ENCODE results near the gene MMP2.

Gene MMP2

GRCh38 chr16:55495616-55496289, 16.8 kb downstream of the MMP2 start:
- no peak for FAIRE-seq

GRCh38 chr16:55496509-55497145, 17.6 kb downstream of the MMP2 start:
- no peak for FAIRE-seq

- FAIRE-seq, result no peak
Measured at GRCh38 chr16:55497558-55497957, 18.6 kb downstream of the MMP2 start.

DNA sequence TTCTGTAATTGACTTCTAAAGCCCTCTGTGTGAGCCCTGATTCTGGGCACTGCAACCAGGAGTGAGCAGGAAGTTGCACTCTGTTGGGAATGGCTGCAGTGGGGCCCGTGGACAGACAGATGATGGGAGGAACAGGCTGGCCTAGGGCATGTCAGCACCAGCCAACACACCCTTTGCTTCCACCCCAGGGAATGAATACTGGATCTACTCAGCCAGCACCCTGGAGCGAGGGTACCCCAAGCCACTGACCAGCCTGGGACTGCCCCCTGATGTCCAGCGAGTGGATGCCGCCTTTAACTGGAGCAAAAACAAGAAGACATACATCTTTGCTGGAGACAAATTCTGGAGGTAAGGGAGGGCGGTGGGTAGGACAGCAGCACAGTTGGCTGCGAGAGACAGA, 19.1 kb downstream of the MMP2 start:
- FAIRE-seq, result no peak

- no peak for FAIRE-seq
Measured at GRCh38 chr16:55499281-55499680, 20.3 kb downstream of the MMP2 start.

- FAIRE-seq, result no peak
Measured at GRCh38 chr16:55499951-55500529, 21.0 kb downstream of the MMP2 start.

- no peak for FAIRE-seq
Measured at GRCh38 chr16:55500530-55501011, 21.6 kb downstream of the MMP2 start.

- FAIRE-seq, result no peak
Measured at GRCh38 chr16:55501549-55502322, 22.7 kb downstream of the MMP2 start.

GRCh38 chr16:55502801-55503366, 23.9 kb downstream of the MMP2 start:
- no peak for FAIRE-seq

DNA sequence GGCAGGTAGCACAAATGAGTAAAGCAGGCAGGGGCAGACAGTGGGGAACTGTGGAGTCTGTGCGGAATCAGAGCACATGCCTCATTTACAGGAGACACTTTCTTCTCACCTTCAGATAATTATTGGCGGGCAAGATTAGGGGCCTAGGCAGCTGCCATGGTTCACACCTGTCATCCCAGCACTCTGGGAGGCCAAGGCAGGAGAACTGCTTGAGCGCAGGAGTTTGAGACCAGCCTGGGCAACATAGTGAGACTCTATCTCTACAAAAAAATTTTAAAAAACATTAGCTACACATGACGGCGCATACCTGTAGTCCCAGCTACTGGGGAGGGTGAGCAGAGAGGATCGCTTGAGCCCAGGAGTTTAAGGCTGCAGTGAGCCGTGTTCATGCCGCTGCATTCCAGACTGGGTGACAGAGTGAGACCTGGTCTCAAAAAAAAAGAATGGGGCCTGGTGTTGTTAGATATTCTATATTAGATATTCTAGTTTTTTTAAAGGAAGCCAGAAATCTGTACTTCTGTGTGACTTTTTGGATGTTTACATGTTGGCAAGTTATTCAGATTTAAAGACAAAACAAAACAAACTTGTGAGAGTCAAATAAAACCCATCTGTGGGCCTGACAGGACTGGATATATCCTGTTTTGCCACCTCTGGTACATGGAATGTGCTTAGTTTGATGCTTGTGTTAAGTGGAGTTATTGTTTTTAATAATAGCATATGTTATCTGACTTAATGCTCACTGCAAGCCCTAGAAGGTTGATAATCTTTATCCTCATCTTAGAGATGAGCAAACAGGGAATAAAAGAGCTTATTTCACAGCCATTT, 24.9 kb downstream of the MMP2 start:
- FAIRE-seq, result no peak

DNA sequence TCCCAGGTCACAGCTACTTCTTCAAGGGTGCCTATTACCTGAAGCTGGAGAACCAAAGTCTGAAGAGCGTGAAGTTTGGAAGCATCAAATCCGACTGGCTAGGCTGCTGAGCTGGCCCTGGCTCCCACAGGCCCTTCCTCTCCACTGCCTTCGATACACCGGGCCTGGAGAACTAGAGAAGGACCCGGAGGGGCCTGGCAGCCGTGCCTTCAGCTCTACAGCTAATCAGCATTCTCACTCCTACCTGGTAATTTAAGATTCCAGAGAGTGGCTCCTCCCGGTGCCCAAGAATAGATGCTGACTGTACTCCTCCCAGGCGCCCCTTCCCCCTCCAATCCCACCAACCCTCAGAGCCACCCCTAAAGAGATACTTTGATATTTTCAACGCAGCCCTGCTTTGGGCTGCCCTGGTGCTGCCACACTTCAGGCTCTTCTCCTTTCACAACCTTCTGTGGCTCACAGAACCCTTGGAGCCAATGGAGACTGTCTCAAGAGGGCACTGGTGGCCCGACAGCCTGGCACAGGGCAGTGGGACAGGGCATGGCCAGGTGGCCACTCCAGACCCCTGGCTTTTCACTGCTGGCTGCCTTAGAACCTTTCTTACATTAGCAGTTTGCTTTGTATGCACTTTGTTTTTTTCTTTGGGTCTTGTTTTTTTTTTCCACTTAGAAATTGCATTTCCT, 26.5 kb downstream of the MMP2 start:
- no peak for FAIRE-seq

GRCh38 chr16:55506083-55506482, 27.1 kb downstream of the MMP2 start:
- FAIRE-seq, result no peak

- FAIRE-seq, result no peak
Measured at GRCh38 chr16:55506708-55507107, 27.7 kb downstream of the MMP2 start.

- no peak for FAIRE-seq
Measured at GRCh38 chr16:55508271-55508921, 29.4 kb downstream of the MMP2 start.

GRCh38 chr16:55508941-55509931, 30.2 kb downstream of the MMP2 start, which contains the start of gene LPCAT2:
Gene LPCAT2 (plus strand): TSS chr16:55509072. CDS start chr16:55509182, 110 bp downstream.
- FAIRE-seq, result no peak

DNA sequence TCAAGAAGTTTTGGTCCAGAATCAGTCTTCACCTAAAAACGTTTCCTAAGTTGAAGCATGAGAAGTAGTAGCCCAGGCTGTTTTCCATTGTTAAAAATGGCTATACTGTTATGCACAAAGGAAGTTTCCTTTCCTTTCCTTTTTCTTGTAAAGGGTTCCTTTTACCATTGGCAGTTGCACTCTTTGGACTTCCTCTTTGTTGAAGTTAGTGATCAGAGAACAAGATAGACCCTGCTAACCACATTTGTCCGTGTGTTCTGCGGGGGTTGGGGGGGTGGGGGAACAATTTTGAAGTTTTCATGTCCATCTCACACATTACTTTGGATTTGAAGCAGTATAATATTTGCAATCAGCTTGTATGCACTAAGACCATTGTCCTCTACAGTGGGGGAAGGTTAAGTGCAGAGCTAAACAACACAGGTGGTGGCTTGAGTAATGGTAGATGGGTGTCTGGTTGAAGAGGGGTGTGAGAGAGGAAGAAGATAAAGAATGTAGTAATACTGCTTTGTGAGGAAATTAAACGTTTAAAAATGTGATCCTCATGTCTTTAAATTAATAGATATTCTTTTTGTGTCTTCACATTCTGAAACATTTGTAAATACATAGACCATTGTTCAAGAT, 31.3 kb downstream of the MMP2 start:
- FAIRE-seq, result no peak

GRCh38 chr16:55512941-55513340, 33.9 kb downstream of the MMP2 start:
- no peak for FAIRE-seq

GRCh38 chr16:55513616-55514015, 34.6 kb downstream of the MMP2 start:
- no peak for FAIRE-seq

DNA sequence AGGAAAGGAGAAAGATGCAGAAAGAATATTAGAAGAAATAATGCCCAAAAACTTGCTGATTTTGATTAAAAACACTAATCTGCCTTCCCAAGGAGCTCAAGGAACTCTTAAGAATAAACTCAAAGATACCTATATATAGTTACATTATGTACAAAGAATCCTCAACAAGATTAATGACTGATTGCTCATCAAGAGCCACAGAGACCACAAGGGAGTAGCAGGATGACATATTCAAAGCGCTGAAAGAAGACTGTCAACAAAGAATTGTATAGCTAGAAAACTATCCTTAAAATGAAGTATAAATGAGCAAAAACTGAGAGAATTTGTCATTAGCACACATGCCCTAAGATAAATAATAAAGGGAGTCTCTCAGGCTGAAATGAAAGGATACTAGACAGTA, 36.1 kb downstream of the MMP2 start:
- no peak for FAIRE-seq

Measured in islet of Langerhans (tissue), 1 donor.